Body of pancreas (tissue), 4 donors: ENCODE data around the gene AGAP1.

Experiments used
- CTCF ChIP-seq, 7 experiments: fragments of 450-650 bp in 4 of 7; fragments of 200-600 bp in 3 of 7; sonication (generic) in 3 of 7; IDR thresholded peaks; one replicate each; pipeline ENCODE4 v1.5.1; 2016 to 2019; ENCODE audit warnings: antibody characterized with exemption in 7 of 7
- POLR2A ChIP-seq, 3 donors: fragments of 450-650 bp; IDR thresholded peaks; one replicate each; pipeline ENCODE4 v1.6.1; 2016; ENCODE audit warnings: antibody characterized with exemption in 3 of 3, mild to moderate bottlenecking in 2 of 3

- no peak for TF ChIP-seq CTCF (IDR thresholded peaks at IDR 0.05)
- no peak for TF ChIP-seq POLR2A (IDR thresholded peaks at IDR 0.05)
Measured at GRCh38 chr2:235951982-235952381, 458.1 kb downstream of the AGAP1 start.
